ENCODE measurements around the gene GUCA1C.

The GUCA1C gene

DNA sequence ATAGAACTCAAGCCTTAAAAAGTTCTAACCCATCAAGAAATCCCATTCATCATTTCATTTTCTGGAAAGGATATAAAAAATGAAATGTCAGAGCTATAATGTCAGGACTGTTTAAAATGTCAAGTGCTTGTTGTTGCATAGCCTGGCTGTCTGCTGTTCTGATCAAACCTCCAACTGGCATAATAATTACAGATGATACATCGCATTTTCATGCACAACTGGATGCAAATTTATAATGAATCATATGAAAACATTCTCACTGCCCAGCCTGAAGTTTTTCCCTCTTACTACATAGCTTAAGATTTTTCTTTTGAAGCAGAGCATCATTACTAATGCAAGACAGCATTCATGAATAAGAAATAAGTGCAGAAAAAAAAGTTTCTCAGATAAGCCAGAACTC is 46.5 kb downstream of the GUCA1C start:
- DNase-seq = no peak

DNA sequence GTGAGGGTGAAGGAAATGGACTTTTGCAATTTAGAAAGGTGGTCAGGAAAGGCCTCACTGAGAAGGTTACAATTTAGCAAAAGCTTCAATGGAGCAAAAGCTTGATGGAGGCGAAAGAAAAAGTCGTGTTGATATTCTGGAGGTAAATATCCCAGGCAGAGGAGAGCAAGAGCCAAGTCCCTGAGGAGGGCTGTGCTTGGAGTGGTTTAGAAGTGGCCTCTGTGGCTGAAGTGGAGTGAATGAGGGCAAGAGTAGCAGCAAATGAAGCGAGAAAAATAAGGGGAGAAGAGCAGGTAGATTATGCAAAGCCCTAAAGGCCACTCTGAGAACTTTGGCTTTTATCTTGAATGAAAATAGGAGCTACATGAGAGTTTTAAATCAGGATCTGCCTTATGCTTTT is 54.1 kb downstream of the GUCA1C start:
- no peak for DNase-seq

DNA sequence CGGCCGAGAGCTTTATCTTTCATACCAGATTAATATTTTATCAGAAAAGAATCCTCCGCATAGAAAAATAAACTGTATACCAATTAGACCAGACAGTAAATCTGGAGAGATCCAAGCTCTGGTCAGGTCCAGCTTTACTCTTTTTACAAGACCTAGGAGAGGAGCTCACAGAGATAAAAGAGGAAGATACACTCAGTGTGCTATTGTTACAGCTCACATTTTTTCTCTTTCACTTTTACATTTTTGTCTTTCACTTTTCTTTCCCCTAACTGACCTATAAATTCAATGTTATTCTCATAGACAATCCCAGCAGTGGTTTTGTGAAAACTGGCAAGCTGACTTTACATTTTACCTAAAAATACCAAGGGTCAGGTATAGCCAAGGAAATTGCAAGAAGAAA is 55.8 kb downstream of the GUCA1C start:
- no peak for DNase-seq

DNA sequence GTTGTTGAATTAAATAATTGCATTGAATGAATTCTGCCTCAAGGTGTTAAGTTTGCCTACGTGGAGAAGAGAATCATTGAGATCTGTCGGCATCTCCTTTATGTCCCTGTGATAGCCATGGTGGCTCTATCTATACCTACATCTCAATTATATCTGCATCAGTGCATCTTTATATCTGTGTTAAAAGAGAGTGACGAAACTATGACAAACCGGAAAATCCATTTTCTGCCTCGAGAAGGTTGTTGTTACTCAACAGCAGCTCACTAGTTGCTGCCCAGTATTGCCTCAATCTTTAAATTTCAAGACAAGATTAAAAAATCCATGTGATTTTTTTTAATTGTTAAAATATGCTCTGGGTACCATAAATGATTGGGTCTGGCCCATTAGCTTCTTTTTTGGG is 58.7 kb downstream of the GUCA1C start:
- no peak for DNase-seq

DNA sequence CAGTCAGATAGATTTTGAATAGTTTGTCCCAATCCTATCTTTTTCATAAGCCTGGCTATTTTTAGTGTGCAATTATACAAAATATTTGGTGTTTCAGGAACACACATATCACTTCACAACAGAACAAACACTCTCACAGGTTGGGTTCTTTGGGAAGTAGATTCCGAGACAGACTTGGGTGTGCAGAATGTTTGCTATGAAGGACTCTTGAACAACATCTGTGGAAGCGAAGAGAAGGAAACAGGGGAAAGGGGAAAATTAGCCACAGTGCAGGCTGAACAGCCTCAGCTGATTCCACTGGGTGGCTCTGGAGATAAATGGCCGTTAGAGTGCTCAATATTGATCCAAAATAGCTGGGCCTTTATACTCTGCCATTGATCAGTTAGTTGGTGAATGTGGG is 61.8 kb downstream of the GUCA1C start:
- no peak for DNase-seq

DNA sequence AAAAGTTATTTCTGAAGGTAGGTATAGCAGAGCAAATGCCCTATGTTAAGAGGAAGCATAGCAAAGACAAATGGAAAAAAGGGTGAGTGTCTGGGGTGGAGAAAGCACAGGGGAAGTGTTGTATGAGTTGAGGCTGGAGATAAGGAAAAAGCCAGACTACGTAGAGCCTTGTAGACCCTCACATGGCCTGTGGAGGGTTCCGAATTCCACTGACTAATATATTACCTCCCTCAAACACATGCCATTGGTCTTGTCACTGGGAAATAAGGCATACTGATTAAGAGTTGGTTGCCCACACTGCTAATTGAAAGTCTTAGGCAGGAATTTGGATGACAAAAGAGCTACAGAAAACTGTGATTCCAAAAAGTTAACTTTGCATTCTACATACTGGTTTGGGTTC is 65.9 kb downstream of the GUCA1C start:
- DNase-seq = no peak

DNA sequence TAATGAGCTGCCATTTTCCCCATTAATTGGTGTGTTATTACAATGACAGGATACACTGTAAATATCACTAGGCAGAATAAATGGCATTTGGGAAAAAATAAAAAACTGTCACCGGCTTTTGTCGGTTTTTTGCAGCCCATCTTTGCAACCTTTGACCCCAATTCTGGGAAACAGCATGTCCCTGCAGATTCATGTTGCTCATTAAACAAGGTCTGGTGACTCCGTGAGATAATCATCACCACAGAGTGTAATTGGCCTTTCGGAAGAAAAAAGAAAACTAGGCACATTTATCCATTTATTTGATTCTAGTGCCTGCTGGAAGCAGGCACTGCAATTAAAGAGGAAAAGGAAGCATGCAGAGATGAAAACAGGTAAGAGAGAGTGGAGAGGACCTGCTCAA is 66.6 kb downstream of the GUCA1C start:
- DNase-seq = no peak

DNA sequence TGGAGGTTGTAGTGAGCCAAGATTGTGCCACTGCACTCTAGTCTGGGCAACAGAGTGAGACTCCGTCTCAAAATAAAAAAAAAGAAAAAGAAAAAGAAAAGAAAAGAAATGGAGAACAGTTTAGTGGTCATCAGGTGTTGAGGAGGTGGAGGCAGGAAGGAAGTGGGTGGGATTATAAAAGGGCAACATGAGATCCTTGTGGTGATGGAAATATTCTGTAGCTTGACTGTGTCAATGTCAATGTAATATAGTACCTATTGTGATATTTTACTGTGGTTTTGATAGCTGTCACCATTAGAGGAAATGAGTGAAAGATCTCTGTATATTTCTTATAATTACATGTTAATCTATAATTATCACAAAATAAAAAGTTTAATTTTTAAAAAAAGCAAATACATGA is 70.3 kb downstream of the GUCA1C start:
- DNase-seq = no peak

DNA sequence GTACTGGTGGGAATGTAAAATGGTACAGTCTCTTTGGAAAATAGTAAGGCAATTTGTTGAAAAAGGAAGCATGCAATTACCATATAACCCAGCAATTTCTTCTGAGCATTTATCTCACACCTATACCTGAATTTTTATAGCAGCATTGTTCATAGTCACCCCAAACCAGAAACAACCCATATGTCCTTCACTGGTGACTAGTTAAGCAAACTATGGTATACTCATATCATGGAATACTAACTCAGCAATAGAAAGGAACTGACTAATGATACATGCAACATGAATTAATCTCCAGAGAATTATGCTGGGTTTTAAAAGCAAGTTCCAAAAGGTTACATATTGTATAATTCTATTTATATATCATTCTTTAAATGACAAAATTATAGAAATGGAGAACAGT is 70.9 kb downstream of the GUCA1C start:
- no peak for DNase-seq

DNA sequence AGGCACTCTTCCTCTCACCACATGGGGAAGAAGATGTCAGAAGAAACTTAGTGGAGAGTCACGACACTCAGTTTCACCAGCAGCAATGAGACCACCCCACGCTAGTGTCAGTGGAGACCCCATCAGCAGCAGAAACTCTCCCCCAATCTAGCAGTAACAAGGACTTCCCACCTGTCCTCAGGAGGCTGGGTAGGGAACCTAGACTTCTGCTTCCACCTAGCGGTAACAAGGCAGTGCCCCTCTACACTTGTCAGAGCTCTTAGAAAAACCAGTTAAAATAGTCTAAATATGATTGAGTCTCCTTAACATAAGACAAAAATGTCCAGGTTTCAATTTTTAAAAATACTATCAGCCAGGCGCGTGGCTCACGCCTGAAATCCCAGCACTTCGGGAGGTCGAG is 73.8 kb downstream of the GUCA1C start:
- DNase-seq = no peak

DNA sequence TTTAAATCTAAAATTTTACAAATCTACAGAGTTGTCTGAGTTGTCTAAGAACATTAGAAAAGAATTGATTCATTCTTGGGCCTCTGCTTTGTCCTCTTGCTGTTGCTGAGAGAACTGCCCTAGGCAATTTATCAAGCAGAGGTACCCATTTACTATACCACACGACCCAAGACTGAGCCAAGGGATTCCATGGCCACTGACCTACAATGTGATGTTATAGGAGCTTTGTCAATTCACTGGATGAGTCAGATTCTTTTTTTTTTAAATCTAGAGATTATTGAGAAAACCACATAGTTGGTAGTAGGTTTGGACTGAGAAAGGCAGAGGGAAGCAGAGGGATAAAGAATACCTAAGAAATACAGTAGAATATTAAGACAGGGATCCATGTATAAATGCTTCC is 75.8 kb downstream of the GUCA1C start:
- DNase-seq = no peak

DNA sequence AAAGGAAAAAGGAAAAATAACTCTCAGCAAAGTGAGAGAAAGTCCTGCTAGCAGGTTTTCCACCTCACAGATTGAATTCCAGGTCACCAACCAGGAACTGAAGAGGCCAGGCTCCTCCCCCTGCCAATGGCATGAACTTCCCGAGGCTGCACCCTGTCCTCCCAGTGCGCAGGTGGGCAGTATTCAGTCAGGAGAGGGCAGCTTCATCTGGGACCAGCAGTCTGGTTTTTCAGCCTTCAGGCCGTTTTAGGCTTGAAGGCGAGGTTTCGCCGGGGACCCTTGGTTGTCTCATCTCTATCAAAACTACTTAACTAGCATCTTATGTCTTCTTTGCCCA is 89.9 kb downstream of the GUCA1C start:
- no peak for DNase-seq

DNA sequence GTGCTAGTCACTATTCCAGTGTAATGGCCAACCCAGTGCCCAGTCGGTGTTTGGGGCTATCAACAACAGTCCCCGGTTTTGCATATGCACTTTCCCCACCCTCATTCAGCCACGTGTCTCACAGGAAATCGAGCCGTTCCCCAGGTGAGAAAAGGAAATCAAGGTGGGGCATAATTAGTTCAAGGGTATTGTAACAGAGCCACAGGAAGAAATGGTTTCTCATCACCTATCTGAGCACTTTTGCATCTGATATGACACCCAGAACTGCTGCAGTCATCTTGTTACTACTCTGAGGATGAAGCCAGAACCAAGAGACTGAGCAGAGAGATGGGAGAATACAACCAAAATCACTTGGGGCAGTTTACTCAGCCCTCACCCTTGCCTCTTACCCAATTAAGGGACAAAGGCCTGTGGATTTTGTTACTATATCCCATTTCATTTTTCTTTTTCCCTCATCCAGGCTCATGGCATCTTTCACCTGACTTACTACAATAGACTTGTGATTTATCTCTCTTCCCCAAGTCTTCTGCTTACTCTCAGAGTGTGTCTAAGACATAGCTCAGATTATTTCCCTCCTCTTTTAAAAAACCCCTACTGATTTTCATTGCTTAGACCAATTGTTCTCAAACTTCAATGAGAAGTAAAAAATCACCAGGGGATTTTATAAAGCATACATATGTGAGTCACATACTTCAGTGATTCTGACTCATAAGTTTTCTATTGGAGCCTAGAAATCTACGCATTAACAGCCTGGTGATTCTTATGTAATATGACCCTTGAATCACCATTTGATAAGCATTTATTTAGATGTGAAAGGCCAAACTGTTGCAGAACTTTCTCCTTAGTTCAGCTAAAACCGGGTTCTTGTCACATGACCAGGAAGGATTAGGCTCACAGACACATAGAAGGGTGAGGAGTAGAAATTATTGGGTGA is 90.5 kb downstream of the GUCA1C start:
- no peak for DNase-seq

DNA sequence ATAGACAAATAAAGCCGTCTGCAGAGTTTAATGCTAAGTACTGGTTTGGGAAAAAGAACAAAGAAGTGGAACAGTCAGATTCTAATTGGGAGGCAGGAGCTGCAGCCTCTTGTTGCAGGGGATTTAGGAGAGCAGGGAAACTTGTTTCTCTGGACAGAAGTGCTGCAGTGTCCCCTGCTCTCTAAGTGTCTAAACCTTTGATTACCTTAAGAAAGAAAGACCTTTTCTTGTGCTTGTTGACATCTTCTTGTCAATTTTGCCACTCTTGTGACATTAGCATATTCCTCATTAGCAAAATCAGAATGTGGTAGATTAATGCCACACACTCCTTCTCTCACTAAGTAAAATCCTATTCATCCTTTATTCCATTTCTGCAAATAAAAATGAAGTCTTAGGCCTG is 92.3 kb downstream of the GUCA1C start:
- DNase-seq = no peak

Measured in left hindlimb (tissue), 1 donor.